Stimulated activated naive B cell treated with anti-CD40 and anti-IgM and Interleukin-4, amounts not matched to agents 10 μg/mL and 1 μg/mL and 100 μg/mL, for 72 hours (primary cell): Measurements from ENCODE around the gene ATXN1.
"Not testable (repeated sequence)": the region's sequence is repeated elsewhere in the genome, so short reads cannot be mapped to it uniquely, and the experiment has no call there.

Source experiments
- ATAC-seq, 2 donors: fragments of 150-1000 bp; cut with Tn5 transposase; replicated peaks; 2 replicates each; pipeline ENCODE4 v1.10.0; 2021; ENCODE audit warnings: moderate library complexity in 1 of 2
- DNase-seq: peaks from one replicate; pipeline ENCODE4 v3.0.0; 2021
- H3K27ac Mint-ChIP-seq: one replicate; pipeline ENCODE4 v1.8.0; 2022; ENCODE audit warnings: mild to moderate bottlenecking, mixed read lengths
- H3K27me3 Mint-ChIP-seq, 2 donors: one replicate each; pipeline ENCODE4 v1.8.0; 2022; ENCODE audit warnings: mixed read lengths in 2 of 2
- H3K36me3 Mint-ChIP-seq, 2 donors: one replicate each; pipeline ENCODE4 v1.8.0; 2022; ENCODE audit warnings: mixed read lengths in 2 of 2, mild to moderate bottlenecking in 1 of 2
- H3K4me1 Mint-ChIP-seq, 2 donors: one replicate each; pipeline ENCODE4 v1.8.0; 2022; ENCODE audit warnings: mixed read lengths in 2 of 2, mild to moderate bottlenecking in 1 of 2
- H3K4me3 Mint-ChIP-seq, 2 donors: one replicate each; pipeline ENCODE4 v1.8.0; 2022; ENCODE audit warnings: mild to moderate bottlenecking in 2 of 2, mixed read lengths in 2 of 2, moderate library complexity in 1 of 2
- H3K9me3 Mint-ChIP-seq, 2 donors: one replicate each; pipeline ENCODE4 v1.8.0; 2022; ENCODE audit warnings: mixed read lengths in 2 of 2, mild to moderate bottlenecking in 1 of 2

Gene ATXN1

DNA sequence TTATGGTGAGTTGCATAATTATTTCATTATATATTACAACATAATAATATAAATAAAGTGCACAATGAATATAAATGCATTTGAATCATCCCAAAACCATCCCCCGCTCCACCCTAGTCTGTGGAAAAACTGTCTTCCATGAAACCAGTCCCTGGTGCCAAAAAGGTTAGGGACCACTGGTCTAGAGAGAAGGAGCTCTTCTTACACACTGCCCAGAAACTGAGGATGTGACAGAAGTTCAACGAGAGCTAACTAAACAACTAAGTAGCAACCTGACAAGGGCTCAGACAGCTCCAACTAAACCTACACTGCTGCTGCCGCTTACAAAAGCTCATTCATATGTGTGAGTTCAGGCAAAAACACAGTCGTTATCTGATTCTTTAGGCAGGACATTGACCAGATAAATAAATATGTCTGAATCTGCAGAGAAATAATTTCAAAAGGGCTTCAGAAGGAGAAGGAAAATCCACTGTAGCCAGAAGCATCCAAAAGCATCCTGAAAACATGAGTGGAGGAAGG, 125.9 kb downstream of the ATXN1 start:
- peaks cover 3 to 5% of the 10 kb centered on the region in 2 donors for H3K9me3 Mint-ChIP-seq
- ATAC-seq = no peak

DNA sequence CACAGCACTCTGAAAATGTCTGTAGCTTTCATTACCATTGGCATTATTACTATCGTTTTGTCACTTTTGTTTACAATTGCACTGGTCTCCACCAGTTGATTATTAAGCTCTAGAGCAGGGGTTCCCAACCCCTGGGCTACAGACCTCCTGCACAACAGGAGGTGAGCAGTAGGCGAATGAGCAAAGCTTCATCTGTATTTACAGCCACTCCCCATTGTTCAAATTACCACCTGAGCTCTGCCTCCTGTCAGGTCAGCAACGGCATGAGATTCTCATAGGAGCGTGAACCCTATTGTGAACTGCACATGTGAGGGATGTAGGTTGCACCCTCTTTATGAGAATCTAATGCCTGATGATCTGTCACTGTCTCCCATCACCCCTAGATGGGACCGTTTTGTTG, 126.4 kb downstream of the ATXN1 start:
- DNase-seq = no peak
- no peak overlapping the region for H3K4me3 Mint-ChIP-seq
- peaks cover 17 to 47% of the 10 kb centered on the region in 2 donors for H3K4me1 Mint-ChIP-seq
- no peak overlapping the region for H3K27ac Mint-ChIP-seq
- peaks cover 47 to 58% of the 10 kb centered on the region in 2 donors for H3K36me3 Mint-ChIP-seq
- no peaks in the 10 kb centered on the region for H3K27me3 Mint-ChIP-seq
- no peak for ATAC-seq
- peaks cover 7 to 8% of the 10 kb centered on the region in 2 donors for H3K9me3 Mint-ChIP-seq

More for the DNA sequence above, 125.9 kb downstream of the ATXN1 start:
- H3K4me3 Mint-ChIP-seq = no peak overlapping the region
- peaks cover 46 to 58% of the 10 kb centered on the region in 2 donors for H3K36me3 Mint-ChIP-seq
- H3K27ac Mint-ChIP-seq = peak overlapping the region; percentile 44
- peaks cover 14 to 52% of the 10 kb centered on the region in 2 donors for H3K4me1 Mint-ChIP-seq
- H3K27me3 Mint-ChIP-seq = no peaks in the 10 kb centered on the region
- no peak for DNase-seq

DNA sequence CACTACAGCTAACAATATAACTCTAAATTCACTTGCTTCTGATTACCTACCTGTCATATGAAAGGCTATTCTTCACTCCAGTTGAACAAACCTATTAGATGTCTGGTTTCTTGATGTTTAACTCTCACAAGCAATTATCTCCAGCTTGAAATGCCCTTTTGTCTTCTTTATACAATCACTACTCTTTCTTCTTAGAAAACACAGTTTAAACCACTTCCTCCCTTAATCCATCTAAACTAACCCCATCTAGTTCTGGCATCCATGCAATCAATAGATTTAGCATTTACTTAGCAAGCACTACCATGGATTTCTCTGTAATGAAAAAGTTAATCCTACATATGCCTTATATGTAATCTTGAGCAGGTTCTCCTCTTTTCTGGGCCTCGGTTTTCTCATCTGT, 127.3 kb downstream of the ATXN1 start:
- ATAC-seq = no peak
- Mint-ChIP-seq H3K4me3 (no peak overlapping the region), H3K4me1 (peaks cover 17 to 42% of the 10 kb centered on the region in 2 donors)

DNA sequence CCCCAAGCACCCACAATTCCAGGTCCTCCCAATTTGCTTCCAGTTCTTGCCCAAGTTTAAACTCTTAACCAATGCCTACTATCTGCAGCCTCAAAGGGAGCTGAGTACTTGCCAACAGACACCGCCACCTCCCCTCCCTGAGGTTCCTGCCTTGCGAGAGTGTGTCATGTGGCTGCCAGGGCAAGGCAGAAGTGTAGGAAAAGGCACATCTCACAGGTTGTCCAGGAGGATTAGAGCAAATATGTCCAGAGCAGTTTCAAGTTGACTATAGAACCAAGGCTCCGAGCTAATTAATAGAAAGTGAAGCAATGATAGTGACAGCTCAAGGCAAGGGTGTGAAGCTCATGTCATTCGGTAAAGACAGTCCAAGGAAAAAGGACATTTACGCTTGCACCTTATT, 127.8 kb downstream of the ATXN1 start:
- peaks cover 6 to 9% of the 10 kb centered on the region in 2 donors for H3K9me3 Mint-ChIP-seq
- no peak overlapping the region for H3K27ac Mint-ChIP-seq
- H3K27me3 Mint-ChIP-seq = no peaks in the 10 kb centered on the region
- H3K4me3 Mint-ChIP-seq = no peak overlapping the region
- no peak for DNase-seq
- peaks cover 43 to 54% of the 10 kb centered on the region in 2 donors for H3K36me3 Mint-ChIP-seq
- peaks cover 17 to 42% of the 10 kb centered on the region in 2 donors for H3K4me1 Mint-ChIP-seq
- no peak for ATAC-seq

More for the DNA sequence above, 127.3 kb downstream of the ATXN1 start:
- no peak overlapping the region for H3K27ac Mint-ChIP-seq
- DNase-seq = no peak
- peaks cover 43 to 54% of the 10 kb centered on the region in 2 donors for H3K36me3 Mint-ChIP-seq
- no peaks in the 10 kb centered on the region for H3K27me3 Mint-ChIP-seq
- H3K9me3 Mint-ChIP-seq = peaks cover 5 to 7% of the 10 kb centered on the region in 2 donors

DNA sequence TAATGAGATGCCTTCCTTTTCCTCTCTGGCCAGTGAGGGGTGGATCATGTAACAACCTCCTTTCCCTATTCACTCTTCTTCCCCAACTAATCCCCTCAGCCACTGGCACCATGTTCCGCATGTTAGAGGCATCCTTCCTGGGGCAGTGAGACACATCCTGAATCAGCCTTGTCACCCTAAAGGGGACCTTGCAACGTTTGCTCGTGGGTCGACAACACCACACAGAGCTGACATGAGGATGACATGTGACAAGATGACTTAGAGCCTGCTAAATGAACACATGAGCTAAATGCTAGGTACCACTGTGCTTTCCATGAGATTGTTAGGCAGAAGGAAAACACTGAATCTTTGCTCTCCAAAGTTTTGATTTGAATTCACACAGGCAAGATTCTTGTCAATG, 129.2 kb downstream of the ATXN1 start:
- peaks cover 45 to 62% of the 10 kb centered on the region in 2 donors for H3K36me3 Mint-ChIP-seq
- H3K4me1 Mint-ChIP-seq = peaks cover 17 to 49% of the 10 kb centered on the region in 2 donors
- H3K27me3 Mint-ChIP-seq = no peaks in the 10 kb centered on the region
- H3K27ac Mint-ChIP-seq = peak overlapping the region; percentile 65
- DNase-seq = no peak
- H3K4me3 Mint-ChIP-seq = no peak overlapping the region
- H3K9me3 Mint-ChIP-seq = peaks cover 6 to 12% of the 10 kb centered on the region in 2 donors
- no peak for ATAC-seq

DNA sequence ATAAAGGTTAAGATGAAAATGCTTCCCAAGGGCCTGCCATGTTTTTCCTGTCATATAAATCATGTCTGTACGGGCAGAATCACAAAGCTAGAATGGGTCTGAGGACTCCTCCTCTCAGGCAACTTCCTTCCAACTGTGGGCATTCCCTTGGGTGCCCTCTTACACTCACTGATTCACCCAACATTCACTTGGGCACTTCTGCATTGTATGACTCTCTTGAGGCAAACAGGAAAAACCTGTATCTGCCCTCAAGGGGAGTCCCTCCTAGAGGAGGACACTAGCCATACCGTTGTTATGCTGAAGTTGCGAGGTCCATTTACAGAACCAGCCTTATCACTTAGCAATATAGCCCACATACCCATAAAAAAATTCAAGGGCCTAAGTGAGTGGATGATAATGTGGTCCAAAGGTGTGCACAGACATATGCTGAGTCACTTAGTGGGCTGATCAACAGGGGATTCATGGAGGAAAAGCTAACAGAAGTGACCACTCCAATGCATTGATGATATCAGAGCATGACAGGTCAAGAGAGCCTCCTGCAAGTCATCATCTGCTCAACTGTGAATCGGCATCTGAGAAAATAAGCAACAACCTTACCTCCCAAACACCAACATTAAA, 131.1 kb downstream of the ATXN1 start:
- Mint-ChIP-seq H3K27me3 (no peaks in the 10 kb centered on the region), H3K4me3 (no peak overlapping the region), H3K4me1 (peaks cover 15 to 43% of the 10 kb centered on the region in 2 donors), H3K36me3 (peaks cover 41 to 57% of the 10 kb centered on the region in 2 donors), H3K9me3 (peaks cover 6 to 12% of the 10 kb centered on the region in 2 donors), H3K27ac (peak overlapping the region; percentile 25)
- peak in 1 of 2 donors; percentile 39 for ATAC-seq
- no peak for DNase-seq

DNA sequence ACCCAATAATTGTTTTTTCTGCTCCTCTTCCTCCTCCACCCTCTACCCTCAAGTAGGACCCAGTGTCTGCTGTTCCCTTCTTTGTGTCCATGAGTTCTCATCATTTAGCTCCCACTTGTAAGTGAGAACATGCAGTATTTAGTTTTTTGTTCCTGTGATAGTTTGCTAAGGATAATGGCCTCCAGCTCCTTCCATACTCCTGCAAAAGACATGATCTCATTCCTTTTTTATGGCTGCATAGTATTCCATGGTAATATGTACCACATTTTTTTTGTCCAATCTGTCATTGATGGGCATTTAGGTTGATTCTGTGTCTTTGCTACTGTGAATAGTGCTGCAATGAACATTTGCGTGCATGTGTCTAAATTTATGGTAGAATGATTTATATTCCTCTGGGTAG, 132.7 kb downstream of the ATXN1 start:
- DNase-seq, H3K27ac Mint-ChIP-seq, ATAC-seq, H3K27me3 Mint-ChIP-seq, H3K4me3 Mint-ChIP-seq: not testable (repeated sequence)
- Mint-ChIP-seq H3K4me1 (peaks cover 12 to 49% of the 10 kb centered on the region in 2 donors), H3K36me3 (peaks cover 48 to 62% of the 10 kb centered on the region in 2 donors), H3K9me3 (peaks cover 8 to 12% of the 10 kb centered on the region in 2 donors)

DNA sequence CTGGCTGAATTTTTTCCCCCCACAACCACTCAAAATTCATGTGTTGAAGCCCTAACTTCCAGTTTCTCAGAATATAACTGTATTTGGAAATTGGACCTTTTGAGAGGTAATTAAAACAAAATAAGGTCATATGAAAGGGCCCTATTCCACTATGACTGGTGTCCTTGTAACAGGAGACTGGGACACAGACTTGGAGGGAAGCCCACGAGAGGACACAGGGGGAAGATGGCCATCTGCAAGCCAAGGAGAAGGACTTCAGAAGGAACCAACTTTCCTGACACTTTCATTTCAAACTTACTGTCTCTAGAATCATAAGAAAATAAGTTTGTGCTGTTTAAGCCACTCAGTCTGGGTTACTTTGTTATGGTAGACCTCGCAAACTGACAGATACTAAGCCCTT, 134.6 kb downstream of the ATXN1 start:
- Mint-ChIP-seq H3K4me1 (peaks cover 12 to 45% of the 10 kb centered on the region in 2 donors), H3K36me3 (peaks cover 41 to 54% of the 10 kb centered on the region in 2 donors), H3K9me3 (peaks cover 9 to 10% of the 10 kb centered on the region in 2 donors), H3K4me3 (no peak overlapping the region), H3K27me3 (no peaks in the 10 kb centered on the region), H3K27ac (no peak overlapping the region)
- no peak for ATAC-seq
- DNase-seq = no peak

DNA sequence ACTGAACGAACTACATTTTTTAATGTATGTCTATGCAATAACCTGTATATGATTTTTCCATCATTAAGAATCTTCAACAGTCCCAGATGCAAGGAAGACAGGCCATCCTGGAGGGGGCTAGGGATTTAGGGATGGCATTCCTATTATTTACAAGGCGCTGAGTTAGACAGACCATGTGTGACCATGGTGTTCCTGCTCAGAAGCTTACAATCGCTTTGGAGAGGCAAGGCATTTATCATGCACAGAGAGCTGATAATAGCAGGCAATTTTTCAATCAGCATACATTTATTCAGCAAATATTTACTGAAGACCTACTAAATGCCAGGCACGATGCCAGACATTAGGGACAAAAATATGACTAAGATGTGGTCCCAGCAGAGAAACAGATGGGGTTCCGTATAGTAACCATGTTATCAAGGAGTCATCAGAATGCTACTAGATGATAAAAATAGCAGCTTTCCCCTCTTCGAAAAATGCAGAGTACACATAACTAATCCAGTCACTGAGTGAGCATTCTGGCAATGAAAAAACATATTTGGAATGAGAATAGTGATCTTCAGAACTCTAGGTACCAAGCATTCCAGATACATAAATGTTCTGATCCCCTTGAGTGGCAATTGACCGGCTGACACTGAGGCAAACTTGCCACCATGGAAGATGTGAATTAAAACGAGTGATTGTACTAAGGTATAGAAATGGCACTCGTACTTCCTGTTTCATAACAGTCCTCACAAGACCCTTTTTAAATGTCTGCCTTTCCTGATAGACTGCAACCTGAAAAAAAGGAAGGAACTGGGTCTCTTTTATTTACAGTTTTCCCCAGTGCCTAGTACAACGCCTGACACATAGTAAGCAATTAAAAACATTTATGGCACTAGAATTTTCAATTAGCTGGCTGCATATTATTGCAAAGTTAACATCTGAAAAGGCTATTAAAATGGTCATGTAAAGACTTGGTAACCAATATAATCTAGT, 135.7 kb downstream of the ATXN1 start:
- DNase-seq (no peak), ATAC-seq (peak in 1 of 2 donors; percentile 46)
- no peak overlapping the region for H3K4me3 Mint-ChIP-seq
- no peaks in the 10 kb centered on the region for H3K27me3 Mint-ChIP-seq
- H3K27ac Mint-ChIP-seq = no peak overlapping the region
- H3K36me3 Mint-ChIP-seq = peaks cover 36 to 49% of the 10 kb centered on the region in 2 donors
- H3K4me1 Mint-ChIP-seq = peaks cover 10 to 38% of the 10 kb centered on the region in 2 donors
- peaks cover 9 to 10% of the 10 kb centered on the region in 2 donors for H3K9me3 Mint-ChIP-seq

DNA sequence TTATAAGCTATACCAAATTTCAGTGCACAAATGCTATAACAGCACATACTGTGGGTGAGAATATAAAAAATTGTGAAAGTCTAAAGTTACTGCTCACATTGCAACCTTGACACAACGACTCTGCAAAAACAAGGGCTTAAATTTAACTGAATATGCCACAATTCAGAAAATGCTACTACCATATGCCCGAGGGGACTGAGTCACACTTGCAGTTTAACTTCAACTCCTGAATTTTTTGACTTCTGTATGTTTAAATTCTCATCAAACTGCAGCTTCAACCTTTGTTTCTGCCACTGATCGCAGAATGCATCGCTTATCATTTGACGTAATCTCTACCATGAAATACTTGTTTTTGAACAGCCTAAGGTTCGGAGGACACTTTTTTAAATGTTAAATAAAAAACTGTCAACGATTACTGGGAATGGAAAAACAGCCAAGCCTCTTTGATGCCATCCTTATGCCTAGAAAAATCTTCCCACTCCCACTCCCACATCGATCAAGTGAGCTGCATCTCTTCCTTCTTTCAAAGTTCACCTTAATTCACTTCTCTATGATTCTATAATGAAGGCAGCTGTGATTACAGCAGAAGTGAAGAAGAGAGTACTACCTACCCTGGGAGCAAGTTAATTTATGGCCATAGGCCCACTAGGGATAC, 136.5 kb downstream of the ATXN1 start:
- DNase-seq = no peak
- ATAC-seq = no peak
- Mint-ChIP-seq H3K27me3 (no peaks in the 10 kb centered on the region), H3K4me1 (peaks cover 7 to 38% of the 10 kb centered on the region in 2 donors), H3K27ac (no peak overlapping the region), H3K36me3 (peaks cover 30 to 43% of the 10 kb centered on the region in 2 donors), H3K4me3 (no peak overlapping the region), H3K9me3 (peaks cover 6 to 8% of the 10 kb centered on the region in 2 donors)

DNA sequence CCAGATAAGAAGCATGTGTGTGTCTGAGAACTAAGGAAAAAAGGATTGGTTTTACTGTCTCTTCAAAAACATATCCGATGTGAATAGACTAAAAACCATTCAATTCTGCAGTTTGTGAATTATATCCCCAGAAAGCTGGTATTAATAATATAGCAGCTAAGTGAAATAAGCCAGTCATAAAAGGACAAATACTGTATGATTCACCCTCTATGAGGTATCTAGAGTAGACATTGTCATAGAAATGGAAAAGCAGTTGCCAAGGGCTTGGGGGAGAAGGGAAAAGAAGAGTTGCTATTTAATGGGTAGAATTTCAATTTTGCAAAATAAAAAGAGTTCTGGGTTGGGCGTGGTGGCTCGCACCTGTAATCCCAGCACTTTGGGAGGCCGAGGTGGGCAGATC, 137.5 kb downstream of the ATXN1 start:
- Mint-ChIP-seq H3K4me1 (peaks cover 7 to 38% of the 10 kb centered on the region in 2 donors), H3K36me3 (peaks cover 24 to 40% of the 10 kb centered on the region in 2 donors), H3K9me3 (peaks cover 6 to 7% of the 10 kb centered on the region in 2 donors), H3K27me3 (no peaks in the 10 kb centered on the region), H3K4me3 (no peak overlapping the region), H3K27ac (peak overlapping the region; percentile 47)
- no peak for DNase-seq
- ATAC-seq = no peak

DNA sequence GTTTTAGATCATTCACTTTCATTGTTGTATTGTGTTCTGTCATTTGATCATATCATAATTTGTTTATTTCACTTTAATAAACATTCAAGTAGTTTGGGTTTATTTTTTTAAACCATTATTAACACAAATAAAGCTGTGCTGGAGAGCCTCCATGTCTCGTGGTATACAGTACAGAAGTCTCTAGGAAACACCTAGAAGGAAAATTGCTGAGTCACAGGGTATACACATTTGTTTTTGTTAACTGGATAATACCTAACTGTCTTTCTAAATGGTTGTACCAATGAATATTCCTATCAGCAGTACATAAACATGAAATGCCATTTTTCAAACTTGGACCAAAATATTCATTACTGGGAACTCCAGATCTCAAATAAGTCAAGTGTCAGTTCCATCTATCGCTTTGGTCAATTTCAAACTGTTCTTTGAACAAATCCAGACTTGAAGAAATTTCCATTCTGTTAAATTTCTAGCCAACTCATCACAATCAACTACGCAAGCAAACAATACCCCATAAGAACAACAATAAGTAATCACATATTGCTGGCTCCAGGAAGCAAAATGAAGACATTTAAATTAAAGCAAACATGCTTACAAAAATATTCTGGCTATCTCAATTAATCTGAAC, 138.1 kb downstream of the ATXN1 start:
- Mint-ChIP-seq H3K27me3 (no peaks in the 10 kb centered on the region), H3K4me1 (peaks cover 7 to 38% of the 10 kb centered on the region in 2 donors), H3K27ac (no peak overlapping the region), H3K4me3 (no peak overlapping the region), H3K9me3 (peaks cover under 1 to 4% of the 10 kb centered on the region in 2 donors), H3K36me3 (peaks cover 21 to 35% of the 10 kb centered on the region in 2 donors)
- DNase-seq = no peak
- ATAC-seq = no peak

DNA sequence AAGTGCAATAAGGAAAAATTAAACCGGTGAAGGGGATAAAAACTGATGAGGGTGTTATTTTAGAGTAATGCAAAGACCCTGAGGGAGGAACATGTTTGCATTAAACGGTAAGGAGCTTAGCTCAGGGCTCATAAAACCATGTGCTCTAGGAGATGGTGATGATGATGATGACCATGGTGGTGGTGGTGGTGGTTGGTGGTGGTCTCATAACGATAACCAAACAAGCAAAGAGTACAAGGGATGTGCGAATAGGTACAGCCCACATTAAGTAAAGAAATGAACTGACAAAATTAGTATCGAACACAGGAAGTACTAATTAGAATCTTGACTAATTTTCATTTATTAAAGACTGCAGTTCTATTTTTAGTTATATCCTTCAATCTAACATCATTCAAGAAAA, 139.1 kb downstream of the ATXN1 start:
- Mint-ChIP-seq H3K4me3 (no peak overlapping the region), H3K9me3 (peaks cover 0 to 4% of the 10 kb centered on the region in 2 donors), H3K36me3 (peaks cover 18 to 31% of the 10 kb centered on the region in 2 donors), H3K4me1 (peaks cover 9 to 33% of the 10 kb centered on the region in 2 donors), H3K27ac (no peak overlapping the region), H3K27me3 (no peaks in the 10 kb centered on the region)
- DNase-seq = no peak
- ATAC-seq = no peak
